HepG2 (cell line): ENCODE measurements around the gene TRAIP.

Source experiments
- ATF7 ChIP-seq, 2 experiments: fragments of 450-650 bp in 1 of 2; sonication (generic) in 1 of 2; formaldehyde crosslinking in 1 of 2; IDR thresholded peaks; 2 replicates each; pipeline versions ENCODE4 v1.4.0 to v1.6.1; 2016 to 2020; ENCODE audit warnings: antibody characterized with exemption in 1 of 2, mild to moderate bottlenecking in 1 of 2, missing genetic modification reagents in 1 of 2
- CTCF ChIP-seq: sonication (generic); formaldehyde crosslinking; IDR thresholded peaks from 2 replicates; pipeline ENCODE4 v1.5.0; 2020; ENCODE audit warnings: mild to moderate bottlenecking, missing genetic modification reagents, moderate library complexity
- ETV6 ChIP-seq: sonication (generic); formaldehyde crosslinking; conservative IDR thresholded peaks from 2 replicates; pipeline ENCODE4 v1.4.0; 2020; ENCODE audit warnings: missing genetic modification reagents
- HMGXB4 ChIP-seq, 2 experiments: sonication (generic) in 1 of 2; formaldehyde crosslinking in 1 of 2; IDR thresholded peaks; 2 replicates each; pipeline versions ENCODE4 v1.4.0 to v1.6.1; 2018 to 2020; ENCODE audit warnings: missing genetic modification reagents in 2 of 2, borderline replicate concordance in 1 of 2, low read depth in 1 of 2, mild to moderate bottlenecking in 1 of 2, missing biosample characterization in 1 of 2
- HNF4G ChIP-seq, 2 experiments: sonication (generic) in 1 of 2; formaldehyde crosslinking in 1 of 2; IDR thresholded peaks; 2 replicates each; pipeline versions ENCODE4 v1.4.0 to v1.6.1; 2011 to 2020; ENCODE audit warnings: borderline replicate concordance in 2 of 2, low read depth in 2 of 2, mild to moderate bottlenecking in 2 of 2, low read length in 1 of 2, missing genetic modification reagents in 1 of 2, moderate library complexity in 1 of 2
- PHF20 ChIP-seq: sonication (generic); formaldehyde crosslinking; IDR thresholded peaks from 2 replicates; pipeline ENCODE4 v1.5.0; 2020; ENCODE audit warnings: mild to moderate bottlenecking, missing genetic modification reagents
- POLR2A ChIP-seq, 2 experiments: IDR thresholded peaks; 2 replicates each; pipeline ENCODE4 v1.6.1; 2011; ENCODE audit warnings: low read depth in 2 of 2, low read length in 2 of 2, mild to moderate bottlenecking in 1 of 2, moderate library complexity in 1 of 2; ENCODE audit not compliant: insufficient read depth in 1 of 2
- RFX3 ChIP-seq: IDR thresholded peaks from 2 replicates; pipeline ENCODE4 v1.6.1; 2016; ENCODE audit warnings: missing biosample characterization, missing genetic modification reagents
- ZMAT3 ChIP-seq: sonication (generic); formaldehyde crosslinking; conservative IDR thresholded peaks from 2 replicates; pipeline ENCODE4 v1.7.0; 2021; ENCODE audit warnings: missing genetic modification reagents
- ZNF230 ChIP-seq: sonication (generic); formaldehyde crosslinking; IDR thresholded peaks from 2 replicates; pipeline ENCODE4 v1.4.0; 2020; ENCODE audit warnings: mild to moderate bottlenecking, missing genetic modification reagents
- ZNF280B ChIP-seq: sonication (generic); formaldehyde crosslinking; IDR thresholded peaks from 2 replicates; pipeline ENCODE4 v1.5.0; 2020; ENCODE audit warnings: missing genetic modification reagents, mild to moderate bottlenecking, borderline replicate concordance
- ZZZ3 ChIP-seq: sonication (generic); formaldehyde crosslinking; IDR thresholded peaks from 2 replicates; pipeline ENCODE4 v1.4.0; 2020; ENCODE audit warnings: missing genetic modification reagents, mild to moderate bottlenecking, borderline replicate concordance

DNA sequence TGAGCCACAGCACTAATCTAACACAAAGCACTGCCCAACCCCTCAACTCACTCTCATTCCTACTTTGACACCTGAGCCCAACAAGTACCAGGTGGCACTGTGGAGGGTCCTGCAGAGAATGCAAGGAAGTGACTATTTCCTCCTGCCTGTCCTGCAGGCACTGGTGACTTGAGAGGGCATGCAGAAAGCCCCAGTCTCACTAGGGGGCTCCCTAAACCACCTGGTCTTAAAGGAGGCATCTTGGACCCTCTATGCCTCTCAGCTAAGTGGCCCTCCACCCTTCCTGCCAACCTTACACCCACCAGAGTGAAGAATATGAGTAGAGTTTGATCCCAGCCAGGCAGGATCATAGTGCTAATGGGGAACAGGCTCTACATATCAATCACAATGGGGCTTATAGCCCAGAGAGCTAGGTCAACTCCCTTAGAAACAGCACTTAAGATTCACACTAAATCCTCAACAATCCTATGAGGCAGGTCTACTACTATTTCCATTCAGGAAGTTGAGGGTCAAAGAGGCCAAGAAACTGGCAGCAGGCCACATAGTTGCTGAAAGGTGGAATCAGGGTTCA lies 15.2 kb downstream of the TRAIP start:
- no peak for TF ChIP-seq PHF20 (CRISPR knock-in tag)
- TF ChIP-seq HMGXB4 (CRISPR knock-in tag; IDR thresholded peaks at IDR 0.05; ENCODE audit: borderline replicate concordance in 1 of 2, low read depth in 1 of 2): no peak
- no peak for TF ChIP-seq ZNF230 (CRISPR knock-in tag)
- no peak for TF ChIP-seq ZZZ3 (CRISPR knock-in tag)
- TF ChIP-seq CTCF: peak; percentile 78
- TF ChIP-seq RFX3: no peak
- no peak for TF ChIP-seq HNF4G (IDR thresholded peaks at IDR 0.05; ENCODE audit: borderline replicate concordance, low read depth, low read length)
- no peak for TF ChIP-seq HNF4G (CRISPR knock-in tag; IDR thresholded peaks at IDR 0.05; ENCODE audit: borderline replicate concordance, low read depth)
- TF ChIP-seq ZMAT3: no peak
- TF ChIP-seq ETV6 (CRISPR knock-in tag): no peak
- no peak for TF ChIP-seq ZNF280B (CRISPR knock-in tag)
- TF ChIP-seq ATF7 (IDR thresholded peaks at IDR 0.05): no peak
- no peak for TF ChIP-seq ATF7 (CRISPR knock-in tag; IDR thresholded peaks at IDR 0.05)
- no peak for TF ChIP-seq POLR2A (IDR thresholded peaks at IDR 0.05; ENCODE audit: insufficient read depth in 1 of 2, low read depth in 2 of 2, low read length in 2 of 2)
